ENCODE measurements around the gene SLC6A19.

SLC6A19 gene

GRCh38 chr5:1197876-1198666, 3.3 kb upstream of the SLC6A19 start:
- no peak for DNase-seq

GRCh38 chr5:1199340-1199648, 2.1 kb upstream of the SLC6A19 start:
- no peak for DNase-seq

DNA sequence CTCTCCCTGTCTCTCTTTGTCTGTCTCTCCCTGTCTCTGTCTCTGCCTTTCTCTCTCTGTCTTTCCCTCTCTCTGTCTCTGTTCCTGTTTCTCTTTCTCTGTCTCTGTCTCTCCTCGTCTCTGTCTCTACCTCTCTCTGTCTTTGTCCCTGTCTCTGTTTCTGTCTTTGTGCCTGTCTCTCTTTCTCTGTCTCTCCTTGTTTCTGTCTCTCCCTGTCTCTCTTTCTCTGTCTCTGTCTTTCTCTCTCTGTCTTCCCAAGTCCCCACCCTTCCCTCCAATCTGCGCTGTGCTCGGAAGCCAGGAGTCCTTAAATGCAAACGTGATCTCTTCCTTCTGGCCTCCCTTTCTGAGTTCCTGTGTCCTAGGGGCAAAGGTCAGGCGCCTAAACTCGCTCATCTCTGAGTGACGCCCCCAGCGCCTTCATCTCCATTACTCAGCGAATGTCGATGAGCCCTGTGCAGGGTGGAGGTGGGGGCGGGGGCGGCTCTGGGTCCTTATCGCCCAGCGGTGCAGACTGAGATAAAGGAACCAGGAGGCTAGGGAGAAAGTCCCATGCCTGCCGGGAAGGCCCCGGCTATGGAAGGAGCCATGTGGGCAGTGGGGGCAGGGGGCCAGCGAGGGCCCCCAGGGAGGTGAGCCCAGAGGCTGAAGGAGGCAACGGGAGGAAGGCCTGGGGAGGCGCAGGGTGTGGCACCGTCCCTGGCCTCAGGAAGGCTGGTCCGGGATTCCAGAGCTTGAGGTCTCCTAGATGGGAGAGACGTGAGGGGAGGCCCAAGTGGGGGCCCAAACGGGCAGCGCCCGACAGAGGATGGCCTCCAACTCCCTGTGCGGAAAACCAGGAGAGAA, 1.5 kb upstream of the SLC6A19 start:
- no peak for DNase-seq

- no peak for DNase-seq
These were observed 684 bp upstream of the SLC6A19 start for GRCh38 chr5:1200495-1201326.

DNA sequence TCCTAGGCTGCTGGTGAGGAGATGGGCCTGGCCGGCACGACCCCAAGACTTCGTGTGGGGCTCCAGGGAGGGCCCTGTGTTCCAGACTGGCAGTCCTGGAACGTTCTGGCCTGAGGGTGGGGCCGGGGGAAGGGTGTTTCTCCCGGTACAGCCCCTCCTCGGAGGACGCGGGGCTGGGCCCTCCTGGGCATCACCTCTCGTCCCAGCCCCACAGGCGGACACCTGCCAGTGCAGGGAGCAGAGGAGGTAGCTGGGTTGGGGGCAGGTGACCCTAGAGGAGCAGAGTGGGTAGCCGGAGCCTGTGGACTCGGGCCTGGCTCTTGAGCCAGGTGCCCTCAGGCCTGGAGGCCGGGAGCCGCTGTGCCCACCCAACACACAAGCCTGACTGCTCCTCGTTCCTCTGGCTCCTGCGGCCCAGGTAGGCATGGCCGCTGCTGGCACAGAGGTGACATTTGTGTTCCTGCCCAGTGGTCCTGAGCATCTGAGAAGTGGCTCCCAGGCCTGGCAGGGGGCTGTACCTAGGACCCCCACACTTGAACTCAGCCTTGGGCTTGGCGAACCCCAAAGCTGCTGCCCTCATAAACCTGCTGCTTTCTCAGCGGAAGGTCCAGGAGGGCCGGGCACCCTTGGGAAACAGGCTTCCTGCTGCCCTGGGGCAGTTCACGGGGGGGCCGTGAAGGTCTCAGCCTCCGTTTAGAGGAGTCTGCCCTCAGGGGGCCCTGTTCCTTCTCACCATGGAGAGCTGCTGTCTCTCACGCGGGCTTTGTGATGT, 817 bp downstream of the SLC6A19 start:
- DNase-seq, result no peak

- no peak for DNase-seq
These were observed 1.4 kb downstream of the SLC6A19 start for GRCh38 chr5:1202798-1203185.

- no peak for DNase-seq
These were observed 2.0 kb downstream of the SLC6A19 start for GRCh38 chr5:1203311-1203967.

DNA sequence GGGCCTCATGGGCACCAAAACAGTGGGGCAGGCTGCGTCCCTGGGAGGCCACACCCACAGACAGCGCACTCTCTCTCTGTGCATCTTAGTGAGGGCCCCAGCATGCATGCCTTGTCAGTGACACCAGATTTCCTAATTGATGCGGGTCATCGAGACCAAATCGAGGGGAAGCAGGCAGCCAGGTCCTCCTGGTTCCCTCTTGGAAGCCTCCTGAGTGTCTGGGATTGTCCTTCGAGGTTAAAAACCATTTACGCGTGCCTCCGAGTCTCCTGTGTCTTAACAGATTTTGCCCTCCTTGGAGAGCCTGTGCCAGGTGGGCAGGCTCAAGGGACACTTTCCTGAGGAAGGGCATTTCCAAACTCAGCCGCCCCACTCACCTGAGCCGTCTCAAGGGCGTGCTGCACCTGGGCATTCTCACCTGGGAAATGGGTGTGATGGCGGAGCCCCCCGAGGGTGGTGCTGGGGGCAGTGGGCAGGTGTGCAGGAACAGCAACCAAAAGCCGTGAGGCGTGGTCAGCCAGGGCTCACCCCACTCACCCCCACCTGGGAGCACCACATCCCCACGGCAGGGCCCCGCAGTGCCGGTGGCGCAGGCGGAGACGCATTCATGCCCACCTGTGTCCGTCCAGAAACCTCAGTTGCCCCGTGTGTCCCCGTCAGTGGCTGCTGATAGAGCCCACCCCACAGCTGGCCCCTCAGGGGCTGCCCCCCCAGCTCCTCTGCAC, 2.7 kb downstream of the SLC6A19 start:
- DNase-seq, result no peak

GRCh38 chr5:1204693-1205242, 3.4 kb downstream of the SLC6A19 start:
- DNase-seq, result no peak

DNA sequence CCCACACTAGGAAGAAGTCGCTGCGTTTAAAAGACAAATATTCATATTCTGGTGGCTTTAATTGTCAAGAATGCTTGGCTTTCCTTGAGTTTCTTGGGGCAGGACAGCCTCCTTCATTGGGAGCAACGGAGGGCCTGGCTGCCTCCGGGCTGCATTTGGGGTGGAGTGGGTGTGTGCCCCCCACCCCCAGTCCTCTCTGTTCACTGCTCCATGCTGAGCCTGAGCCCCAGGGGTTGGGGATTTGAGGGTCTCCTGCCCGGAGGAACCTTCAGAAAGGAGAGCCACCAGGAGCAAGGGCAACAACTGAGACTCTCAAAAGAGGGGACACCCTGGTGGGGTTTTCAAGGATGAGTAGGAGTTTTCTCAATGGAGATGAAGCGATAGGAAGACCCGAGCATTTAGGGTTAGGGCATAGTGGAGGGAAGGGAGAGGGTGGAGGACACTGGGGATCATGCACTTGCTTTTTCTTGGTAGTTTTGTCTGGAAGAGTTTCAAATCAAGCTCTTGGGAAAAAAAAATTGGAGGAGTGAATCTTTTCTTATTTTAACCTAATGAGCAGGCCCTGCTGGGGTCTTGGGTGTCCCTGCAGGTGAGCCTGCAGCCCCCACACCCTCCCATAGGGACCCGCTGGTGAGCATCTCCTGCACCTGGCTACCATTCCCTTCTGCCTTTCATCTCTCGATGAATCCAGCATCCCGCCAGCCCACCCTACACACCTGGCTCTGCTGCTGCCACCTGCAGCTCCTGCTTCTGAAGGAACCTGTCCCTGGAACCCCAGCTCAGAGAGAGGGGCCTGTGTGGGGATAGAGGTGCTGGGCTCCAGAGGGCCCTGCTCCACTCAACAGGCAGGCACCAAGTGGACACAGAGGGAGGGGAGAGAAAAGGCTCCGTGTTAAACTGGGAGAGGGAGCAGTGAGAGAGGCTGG, 4.1 kb downstream of the SLC6A19 start:
- no peak for DNase-seq

- DNase-seq, result no peak
These were observed 5.4 kb downstream of the SLC6A19 start for GRCh38 chr5:1206521-1207412.

DNA sequence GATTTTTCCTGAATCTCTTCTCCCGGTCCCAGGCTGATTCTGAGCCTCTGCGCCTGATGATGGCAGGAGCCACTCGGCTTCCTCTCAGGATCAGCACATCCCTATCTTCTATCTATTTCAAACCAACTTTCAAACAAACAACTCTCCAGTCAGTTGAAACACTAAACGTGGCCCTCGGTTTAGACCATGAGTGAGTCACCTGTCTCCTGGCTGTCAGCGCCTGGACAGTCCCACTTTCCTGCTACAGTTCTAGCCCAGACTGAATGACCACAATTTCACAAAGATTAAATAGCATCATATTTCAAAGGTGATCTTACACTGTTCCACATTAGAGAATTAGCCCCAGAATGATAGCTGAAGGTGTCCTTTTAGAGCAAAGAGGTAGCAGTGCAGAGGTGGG, 6.2 kb downstream of the SLC6A19 start:
- DNase-seq, result no peak

DNA sequence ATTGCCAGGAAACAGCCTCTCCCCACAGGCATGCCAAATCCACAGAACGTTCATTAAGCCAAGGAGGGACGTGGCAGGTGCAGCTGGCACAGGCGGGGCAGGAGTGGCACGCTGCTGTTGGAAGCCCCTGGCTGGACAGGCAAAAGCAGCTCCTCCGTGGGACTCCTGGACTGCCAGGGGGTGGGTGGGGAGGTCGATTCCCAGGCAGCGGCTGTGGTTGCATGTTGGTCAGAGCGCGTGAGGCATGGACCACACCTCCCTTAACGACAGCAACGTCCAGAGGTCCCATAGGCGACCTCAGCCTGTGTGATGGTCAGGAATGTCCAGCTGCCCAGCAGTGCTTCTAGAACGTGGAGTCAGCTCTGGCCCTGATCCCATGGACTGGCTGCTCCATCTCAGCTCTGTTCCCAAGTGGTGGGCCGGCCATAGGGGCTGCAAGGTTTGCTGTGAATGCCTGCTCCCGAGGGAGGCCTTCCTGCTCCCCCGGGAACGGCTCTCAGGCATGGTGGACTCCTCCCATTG, 6.9 kb downstream of the SLC6A19 start:
- no peak for DNase-seq

- DNase-seq, result no peak
These were observed 7.5 kb downstream of the SLC6A19 start for GRCh38 chr5:1208743-1209488.

DNA sequence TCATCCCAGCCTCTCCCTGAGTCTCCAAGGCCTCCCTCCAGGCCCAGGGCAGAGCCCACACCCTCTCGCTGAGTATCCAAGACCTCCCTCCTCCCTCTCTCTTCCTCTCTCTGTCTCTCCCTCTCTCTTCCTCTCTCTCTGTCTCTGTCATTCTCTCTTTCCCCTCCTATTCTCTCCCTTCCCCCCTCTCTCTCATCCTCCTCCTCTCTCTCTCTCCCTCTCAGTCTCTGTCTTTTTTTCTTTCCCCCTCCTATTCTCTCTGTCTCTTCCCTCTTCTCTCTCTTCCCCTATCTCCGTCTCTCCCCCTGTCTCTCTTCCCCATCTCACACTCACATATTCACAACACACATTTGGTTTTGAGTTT, 8.1 kb downstream of the SLC6A19 start:
- no peak for DNase-seq

DNA sequence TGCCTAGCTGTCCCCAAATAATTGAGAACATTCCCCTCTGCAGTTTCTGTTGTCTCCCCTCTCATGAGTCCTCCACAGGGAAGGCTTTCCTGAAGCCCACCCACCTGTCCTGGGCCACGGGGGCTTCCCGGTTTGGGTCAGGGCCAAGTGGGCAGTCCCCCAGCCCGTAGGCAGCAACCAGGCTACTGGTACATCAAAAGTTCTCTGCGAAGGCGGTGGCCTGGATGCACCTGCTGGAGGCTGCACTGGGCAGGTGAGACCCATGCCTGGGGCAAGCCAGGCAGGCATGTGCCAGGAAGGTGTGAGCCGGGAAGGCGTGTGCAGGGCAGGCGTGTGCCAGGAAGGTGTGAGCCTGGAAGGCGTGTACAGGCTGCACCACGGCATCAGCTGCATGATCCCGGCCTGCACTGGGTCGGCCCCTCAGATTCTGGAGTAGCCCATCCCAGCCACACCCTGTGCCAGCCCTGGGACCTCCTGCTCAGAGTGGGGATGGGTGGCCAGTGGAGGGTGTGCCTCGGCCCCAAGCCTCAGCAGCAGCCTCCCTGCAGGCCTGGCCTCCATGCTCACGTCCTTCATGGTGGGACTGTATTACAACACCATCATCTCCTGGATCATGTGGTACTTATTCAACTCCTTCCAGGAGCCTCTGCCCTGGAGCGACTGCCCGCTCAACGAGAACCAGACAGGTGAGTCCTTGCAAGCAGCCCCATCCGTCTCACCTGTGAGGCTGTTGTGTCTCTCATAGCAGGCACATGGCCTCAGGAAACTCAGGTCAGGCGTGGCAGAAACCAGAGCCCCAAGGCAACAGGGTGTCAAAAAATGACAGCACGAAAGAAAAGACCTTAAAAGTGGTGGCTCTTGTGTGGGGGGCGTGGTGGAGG, 8.7 kb downstream of the SLC6A19 start:
- no peak for DNase-seq

DNA sequence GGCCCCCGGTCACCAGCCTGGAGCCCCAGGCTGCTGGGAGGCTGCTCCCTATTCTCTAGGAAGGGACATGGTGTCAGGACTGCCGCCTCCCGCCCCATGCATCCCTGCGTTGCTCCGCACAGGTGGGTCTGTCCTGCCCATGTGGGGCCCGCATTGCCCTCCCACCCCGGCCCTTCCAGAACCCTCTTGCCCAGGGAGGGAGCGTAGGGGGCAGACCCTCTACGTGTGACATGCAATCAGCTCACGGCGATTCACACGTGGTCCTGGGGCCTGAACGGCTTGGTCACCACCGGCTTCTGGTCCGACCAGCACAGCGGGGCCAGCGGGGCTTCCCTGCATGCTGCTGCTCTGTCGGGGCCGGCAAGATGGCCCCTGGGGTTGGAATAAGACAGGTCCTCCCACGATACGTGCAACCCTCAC, 9.4 kb downstream of the SLC6A19 start:
- DNase-seq, result no peak
